ENCODE measurements around the gene HSPA9. TPM values are rescaled to one million over a fixed set of nuclear protein-coding genes. Genes with fewer than 3 reads are reported as not detected.

The HSPA9 gene
- total and polyA plus RNA-seq, 2 of the 13 experiments (the other 11 are each of a cell fraction or from before 2014, with no cell fraction given), result 165 to 478 TPM

- TF ChIP-seq, protein P1, sequence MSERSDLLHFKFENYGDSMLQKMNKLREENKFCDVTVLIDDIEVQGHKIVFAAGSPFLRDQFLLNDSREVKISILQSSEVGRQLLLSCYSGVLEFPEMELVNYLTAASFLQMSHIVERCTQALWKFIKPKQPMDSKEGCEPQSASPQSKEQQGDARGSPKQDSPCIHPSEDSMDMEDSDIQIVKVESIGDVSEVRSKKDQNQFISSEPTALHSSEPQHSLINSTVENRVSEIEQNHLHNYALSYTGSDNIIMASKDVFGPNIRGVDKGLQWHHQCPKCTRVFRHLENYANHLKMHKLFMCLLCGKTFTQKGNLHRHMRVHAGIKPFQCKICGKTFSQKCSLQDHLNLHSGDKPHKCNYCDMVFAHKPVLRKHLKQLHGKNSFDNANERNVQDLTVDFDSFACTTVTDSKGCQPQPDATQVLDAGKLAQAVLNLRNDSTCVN (CRISPR knock-in tag; IDR thresholded peaks at IDR 0.05; ENCODE audit: borderline replicate concordance), result no peak
- no peak for TF ChIP-seq CREB1 (IDR thresholded peaks at IDR 0.05)
- 0 out of 2 replicates have a peak, but pooled peaks have one; percentile 8 for TF ChIP-seq CREB1 (CRISPR knock-in tag; IDR thresholded peaks at IDR 0.05)
- TF ChIP-seq ZGPAT (CRISPR knock-in tag; IDR thresholded peaks at IDR 0.05), result 0 out of 2 replicates have a peak, but pooled peaks have one; percentile 22
- TF ChIP-seq ZNF207 (IDR thresholded peaks at IDR 0.05; ENCODE audit: borderline replicate concordance), result no peak
- TF ChIP-seq RBFOX2 (IDR thresholded peaks at IDR 0.05; ENCODE audit: low read depth, low read length), result peak; percentile 69
- TF ChIP-seq RAD21 (CRISPR knock-in tag; IDR thresholded peaks at IDR 0.05), result no peak
- 0 out of 2 replicates have a peak, but pooled peaks have one; percentile 14 for TF ChIP-seq MIXL1 (CRISPR knock-in tag; IDR thresholded peaks at IDR 0.05)
- TF ChIP-seq MED1 (CRISPR knock-in tag; IDR thresholded peaks at IDR 0.05), result 0 out of 2 replicates have a peak, but pooled peaks have one; percentile 24
- TF ChIP-seq TCF7 (IDR thresholded peaks at IDR 0.05; ENCODE audit: low read depth), result 0 out of 2 replicates have a peak, but pooled peaks have one; percentile 26
- TF ChIP-seq, protein P2, sequence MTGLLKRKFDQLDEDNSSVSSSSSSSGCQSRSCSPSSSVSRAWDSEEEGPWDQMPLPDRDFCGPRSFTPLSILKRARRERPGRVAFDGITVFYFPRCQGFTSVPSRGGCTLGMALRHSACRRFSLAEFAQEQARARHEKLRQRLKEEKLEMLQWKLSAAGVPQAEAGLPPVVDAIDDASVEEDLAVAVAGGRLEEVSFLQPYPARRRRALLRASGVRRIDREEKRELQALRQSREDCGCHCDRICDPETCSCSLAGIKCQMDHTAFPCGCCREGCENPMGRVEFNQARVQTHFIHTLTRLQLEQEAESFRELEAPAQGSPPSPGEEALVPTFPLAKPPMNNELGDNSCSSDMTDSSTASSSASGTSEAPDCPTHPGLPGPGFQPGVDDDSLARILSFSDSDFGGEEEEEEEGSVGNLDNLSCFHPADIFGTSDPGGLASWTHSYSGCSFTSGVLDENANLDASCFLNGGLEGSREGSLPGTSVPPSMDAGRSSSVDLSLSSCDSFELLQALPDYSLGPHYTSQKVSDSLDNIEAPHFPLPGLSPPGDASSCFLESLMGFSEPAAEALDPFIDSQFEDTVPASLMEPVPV (CRISPR knock-in tag; IDR thresholded peaks at IDR 0.05), result no peak
- TF ChIP-seq, protein P3, sequence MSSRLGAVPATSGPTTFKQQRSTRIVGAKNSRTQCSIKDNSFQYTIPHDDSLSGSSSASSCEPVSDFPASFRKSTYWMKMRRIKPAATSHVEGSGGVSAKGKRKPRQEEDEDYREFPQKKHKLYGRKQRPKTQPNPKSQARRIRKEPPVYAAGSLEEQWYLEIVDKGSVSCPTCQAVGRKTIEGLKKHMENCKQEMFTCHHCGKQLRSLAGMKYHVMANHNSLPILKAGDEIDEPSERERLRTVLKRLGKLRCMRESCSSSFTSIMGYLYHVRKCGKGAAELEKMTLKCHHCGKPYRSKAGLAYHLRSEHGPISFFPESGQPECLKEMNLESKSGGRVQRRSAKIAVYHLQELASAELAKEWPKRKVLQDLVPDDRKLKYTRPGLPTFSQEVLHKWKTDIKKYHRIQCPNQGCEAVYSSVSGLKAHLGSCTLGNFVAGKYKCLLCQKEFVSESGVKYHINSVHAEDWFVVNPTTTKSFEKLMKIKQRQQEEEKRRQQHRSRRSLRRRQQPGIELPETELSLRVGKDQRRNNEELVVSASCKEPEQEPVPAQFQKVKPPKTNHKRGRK (CRISPR knock-in tag; IDR thresholded peaks at IDR 0.05), result no peak
- TF ChIP-seq SIN3A (IDR thresholded peaks at IDR 0.05; ENCODE audit: borderline replicate concordance, low read depth, low read length), result no peak
- TF ChIP-seq, protein P4, sequence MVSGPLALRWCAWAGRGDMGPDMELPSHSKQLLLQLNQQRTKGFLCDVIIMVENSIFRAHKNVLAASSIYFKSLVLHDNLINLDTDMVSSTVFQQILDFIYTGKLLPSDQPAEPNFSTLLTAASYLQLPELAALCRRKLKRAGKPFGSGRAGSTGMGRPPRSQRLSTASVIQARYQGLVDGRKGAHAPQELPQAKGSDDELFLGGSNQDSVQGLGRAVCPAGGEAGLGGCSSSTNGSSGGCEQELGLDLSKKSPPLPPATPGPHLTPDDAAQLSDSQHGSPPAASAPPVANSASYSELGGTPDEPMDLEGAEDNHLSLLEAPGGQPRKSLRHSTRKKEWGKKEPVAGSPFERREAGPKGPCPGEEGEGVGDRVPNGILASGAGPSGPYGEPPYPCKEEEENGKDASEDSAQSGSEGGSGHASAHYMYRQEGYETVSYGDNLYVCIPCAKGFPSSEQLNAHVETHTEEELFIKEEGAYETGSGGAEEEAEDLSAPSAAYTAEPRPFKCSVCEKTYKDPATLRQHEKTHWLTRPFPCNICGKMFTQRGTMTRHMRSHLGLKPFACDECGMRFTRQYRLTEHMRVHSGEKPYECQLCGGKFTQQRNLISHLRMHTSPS (CRISPR knock-in tag; IDR thresholded peaks at IDR 0.05; ENCODE audit: low read depth), result no peak
- TF ChIP-seq HNF4A (CRISPR knock-in tag; IDR thresholded peaks at IDR 0.05), result peak; percentile 37
- peak; percentile 35; the same call in 1 of the 2 replicates for TF ChIP-seq ARID5B (CRISPR knock-in tag; IDR thresholded peaks at IDR 0.05)
- no peak for TF ChIP-seq SOX6 (IDR thresholded peaks at IDR 0.05)
- TF ChIP-seq SOX6 (CRISPR knock-in tag; IDR thresholded peaks at IDR 0.05), result 0 out of 2 replicates have a peak, but pooled peaks have one; percentile 24
Observed at GRCh38 chr5:138536665-138537315, 38.4 kb downstream of the HSPA9 start (continued).
